C4-2B (cell line): Measurements from ENCODE around the gene SLC7A6.

Experiments used
- ZFX ChIP-seq: fragments of 450-650 bp; IDR thresholded peaks from 2 replicates; pipeline ENCODE4 v1.6.1; 2017
- TF ChIP-seq, protein P1 (sequence below): fragments of 450-650 bp; conservative IDR thresholded peaks from 2 replicates; pipeline ENCODE4 v1.5.1; 2017; ENCODE audit warnings: mild to moderate bottlenecking

DNA sequence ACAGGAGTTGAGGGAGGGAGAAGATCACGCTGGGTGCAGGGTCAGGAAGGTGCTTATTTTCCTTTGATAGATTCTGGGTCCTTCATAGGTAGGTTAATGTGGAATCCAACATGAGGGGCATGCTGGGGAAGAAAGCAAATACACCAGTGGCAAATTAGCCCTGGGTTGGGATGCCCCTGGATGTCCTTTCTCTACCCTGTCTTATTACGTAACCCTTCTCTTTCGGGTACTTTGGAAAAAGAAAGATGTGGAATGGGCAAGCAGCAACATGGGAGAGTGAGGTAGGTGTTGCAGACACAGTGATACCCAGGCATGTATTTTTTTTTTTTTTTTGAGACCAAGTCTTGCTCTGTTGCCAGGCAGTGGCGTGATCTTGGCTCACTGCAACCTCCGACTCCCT lies 9.1 kb downstream of the SLC7A6 start:
- TF ChIP-seq, protein P1, sequence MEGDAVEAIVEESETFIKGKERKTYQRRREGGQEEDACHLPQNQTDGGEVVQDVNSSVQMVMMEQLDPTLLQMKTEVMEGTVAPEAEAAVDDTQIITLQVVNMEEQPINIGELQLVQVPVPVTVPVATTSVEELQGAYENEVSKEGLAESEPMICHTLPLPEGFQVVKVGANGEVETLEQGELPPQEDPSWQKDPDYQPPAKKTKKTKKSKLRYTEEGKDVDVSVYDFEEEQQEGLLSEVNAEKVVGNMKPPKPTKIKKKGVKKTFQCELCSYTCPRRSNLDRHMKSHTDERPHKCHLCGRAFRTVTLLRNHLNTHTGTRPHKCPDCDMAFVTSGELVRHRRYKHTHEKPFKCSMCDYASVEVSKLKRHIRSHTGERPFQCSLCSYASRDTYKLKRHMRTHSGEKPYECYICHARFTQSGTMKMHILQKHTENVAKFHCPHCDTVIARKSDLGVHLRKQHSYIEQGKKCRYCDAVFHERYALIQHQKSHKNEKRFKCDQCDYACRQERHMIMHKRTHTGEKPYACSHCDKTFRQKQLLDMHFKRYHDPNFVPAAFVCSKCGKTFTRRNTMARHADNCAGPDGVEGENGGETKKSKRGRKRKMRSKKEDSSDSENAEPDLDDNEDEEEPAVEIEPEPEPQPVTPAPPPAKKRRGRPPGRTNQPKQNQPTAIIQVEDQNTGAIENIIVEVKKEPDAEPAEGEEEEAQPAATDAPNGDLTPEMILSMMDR = no peak
- no peak for TF ChIP-seq ZFX
